ENCODE data around the gene NEK11.

The NEK11 gene, protein sequence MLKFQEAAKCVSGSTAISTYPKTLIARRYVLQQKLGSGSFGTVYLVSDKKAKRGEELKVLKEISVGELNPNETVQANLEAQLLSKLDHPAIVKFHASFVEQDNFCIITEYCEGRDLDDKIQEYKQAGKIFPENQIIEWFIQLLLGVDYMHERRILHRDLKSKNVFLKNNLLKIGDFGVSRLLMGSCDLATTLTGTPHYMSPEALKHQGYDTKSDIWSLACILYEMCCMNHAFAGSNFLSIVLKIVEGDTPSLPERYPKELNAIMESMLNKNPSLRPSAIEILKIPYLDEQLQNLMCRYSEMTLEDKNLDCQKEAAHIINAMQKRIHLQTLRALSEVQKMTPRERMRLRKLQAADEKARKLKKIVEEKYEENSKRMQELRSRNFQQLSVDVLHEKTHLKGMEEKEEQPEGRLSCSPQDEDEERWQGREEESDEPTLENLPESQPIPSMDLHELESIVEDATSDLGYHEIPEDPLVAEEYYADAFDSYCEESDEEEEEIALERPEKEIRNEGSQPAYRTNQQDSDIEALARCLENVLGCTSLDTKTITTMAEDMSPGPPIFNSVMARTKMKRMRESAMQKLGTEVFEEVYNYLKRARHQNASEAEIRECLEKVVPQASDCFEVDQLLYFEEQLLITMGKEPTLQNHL

DNA sequence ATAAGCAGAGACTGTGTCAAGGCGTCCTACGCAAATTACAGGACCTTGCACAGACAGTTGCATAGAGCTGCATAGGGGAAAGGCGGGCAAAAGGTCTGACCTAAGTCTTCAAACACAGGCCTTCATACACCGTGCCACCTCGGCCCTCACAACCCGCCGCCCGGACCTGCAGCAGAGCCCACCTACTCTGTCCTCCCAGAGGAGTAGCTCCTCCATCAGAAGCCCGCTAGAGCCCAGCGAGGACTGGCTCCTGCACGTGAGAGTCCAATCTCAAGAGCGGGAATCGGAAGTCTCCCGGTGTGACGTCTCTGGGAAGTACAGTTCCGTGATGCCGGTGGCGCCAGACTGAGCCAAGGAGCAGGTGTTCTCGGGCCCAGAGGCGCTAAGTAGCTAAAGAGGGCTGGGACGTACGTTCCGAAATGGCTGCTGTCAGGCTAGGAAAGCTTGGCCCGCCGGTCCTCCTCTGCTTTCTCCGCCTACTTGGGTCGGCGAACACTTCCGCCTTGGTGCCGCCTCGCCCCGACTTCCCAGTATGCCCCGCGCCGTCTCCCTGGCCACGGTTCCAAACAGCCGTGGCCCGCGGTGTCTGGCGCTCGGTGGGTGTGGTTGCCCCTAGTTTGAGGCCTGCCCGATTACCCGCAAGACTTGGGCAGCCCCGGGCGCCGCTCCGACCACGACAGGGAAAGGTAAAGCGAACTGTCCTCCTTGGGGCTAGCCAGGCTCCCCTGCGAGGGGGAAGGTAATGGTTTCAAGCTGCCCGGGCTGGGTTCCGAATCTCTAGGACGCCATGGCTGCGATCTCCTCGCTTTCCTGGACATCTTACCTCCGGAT lies at the start of gene NEK11, which contains the start of gene ASTE1:
Gene NEK11, plus strand, starts transcription at position 557 of the 831 bp plus-strand sequence. CDS start 2,832 bp downstream, outside the sequence.
Gene ASTE1, minus strand, starts transcription at position 505 of the 831 bp plus-strand sequence. CDS start 1,519 bp downstream, outside the sequence.
- FAIRE-seq: no peak

DNA sequence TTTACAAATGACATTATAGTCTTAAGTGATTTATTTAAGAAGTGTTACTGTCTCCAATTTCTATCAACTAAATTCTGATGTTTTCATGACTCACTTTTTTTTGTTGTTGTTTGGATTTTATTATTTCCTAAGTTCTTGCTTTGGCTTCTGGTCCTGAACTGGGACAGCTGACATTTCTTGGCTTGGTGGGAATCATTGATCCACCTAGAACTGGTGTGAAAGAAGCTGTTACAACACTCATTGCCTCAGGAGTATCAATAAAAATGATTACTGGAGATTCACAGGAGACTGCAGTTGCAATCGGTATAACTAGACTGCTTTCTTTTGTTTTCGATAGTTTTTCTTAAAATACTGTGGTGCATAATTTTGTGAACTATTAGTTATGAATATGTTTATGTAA lies 47.6 kb upstream of the NEK11 start:
- no peak for FAIRE-seq

DNA sequence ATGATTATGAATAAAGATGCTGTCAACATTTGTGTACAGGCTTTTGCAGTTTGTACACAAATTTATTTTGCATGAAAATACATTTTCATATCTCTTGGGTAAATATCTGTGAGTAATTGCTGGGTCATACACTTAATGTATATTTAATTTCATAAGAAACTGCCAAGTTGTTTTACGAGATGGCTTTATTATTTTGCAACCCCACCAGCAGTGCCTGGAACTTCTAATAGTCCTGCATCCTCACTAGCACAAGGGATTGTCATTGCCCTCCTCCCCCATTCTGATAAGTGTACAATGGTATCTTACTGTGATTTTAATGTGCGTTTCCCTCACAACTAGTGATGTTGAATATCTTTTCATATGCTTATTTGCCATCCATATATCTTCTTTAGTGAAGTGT lies 45.2 kb upstream of the NEK11 start:
- FAIRE-seq: no peak

DNA sequence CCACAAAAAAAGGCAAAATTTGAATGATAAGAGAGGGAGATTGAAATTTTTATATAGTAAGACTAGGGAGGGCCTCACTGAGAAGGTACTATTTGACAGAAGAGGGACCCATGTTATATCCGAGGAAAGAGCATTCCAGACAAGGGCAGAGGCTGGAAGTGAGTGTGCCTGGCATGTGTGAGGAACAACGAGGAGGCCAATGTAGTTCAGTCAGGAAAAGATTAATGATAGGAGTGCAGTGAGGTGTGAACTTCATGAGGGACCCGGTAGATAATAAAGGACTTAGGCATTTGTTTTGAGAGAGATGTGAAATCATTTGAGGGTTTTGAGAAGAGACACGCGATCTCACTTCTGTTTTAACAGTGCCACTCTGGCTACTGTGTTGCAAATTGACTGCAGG lies 36.4 kb upstream of the NEK11 start:
- FAIRE-seq: no peak

DNA sequence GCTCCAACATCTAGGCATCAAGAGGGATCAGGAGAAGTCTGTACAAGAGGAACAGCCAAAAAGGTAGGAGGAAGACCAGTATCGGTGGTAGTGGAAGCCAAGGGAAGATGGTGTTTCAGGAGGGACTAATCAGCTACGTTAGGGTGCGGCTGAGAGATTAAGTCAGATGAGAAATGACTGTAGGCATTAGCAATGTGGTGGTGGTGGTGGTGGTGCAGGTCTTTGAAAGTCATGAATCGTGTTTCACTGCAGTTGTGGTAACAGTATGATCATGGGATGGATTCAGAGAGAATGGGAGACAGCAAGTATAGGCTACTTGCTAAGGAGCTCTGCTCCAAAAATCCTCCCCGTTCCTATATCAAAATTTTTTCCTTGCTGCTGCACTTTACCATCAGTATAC lies 35.6 kb upstream of the NEK11 start:
- no peak for FAIRE-seq

DNA sequence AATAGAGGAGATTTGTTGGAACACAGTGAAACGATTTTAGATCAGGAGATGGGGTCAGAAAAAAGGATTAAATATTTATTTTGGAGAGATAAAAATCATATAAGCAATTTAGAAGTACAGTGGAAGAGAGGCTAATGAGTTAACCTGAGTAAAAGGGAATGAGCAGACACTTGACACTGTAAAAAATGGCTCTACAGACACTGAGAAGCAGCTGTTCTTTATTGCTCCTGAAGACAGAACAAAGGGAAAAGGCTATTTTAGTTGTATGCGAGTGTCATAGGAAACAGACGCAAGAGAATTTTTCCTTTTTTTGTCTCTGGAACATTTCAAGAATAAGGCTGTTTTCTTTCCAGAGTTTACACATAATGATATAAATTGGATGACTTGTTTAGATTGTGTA lies 34.3 kb upstream of the NEK11 start:
- FAIRE-seq: no peak

DNA sequence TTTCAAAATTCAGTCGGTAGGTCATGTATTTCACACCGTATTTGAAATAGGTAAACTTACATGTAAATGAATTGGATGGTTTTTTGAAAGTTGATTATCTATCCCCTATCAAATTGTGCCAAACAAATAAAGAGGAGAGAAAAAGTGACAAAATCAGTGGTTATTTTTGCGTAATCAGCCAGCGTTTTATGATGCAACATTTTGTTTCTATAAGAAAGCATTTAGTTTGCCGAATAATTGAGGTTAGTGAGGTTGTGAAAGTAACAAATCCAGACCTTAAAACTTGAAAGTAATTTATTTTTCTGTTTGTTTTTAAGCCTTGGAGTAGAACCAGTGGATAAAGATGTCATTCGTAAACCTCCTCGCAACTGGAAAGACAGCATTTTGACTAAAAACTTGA lies 29.4 kb upstream of the NEK11 start:
- FAIRE-seq: no peak

DNA sequence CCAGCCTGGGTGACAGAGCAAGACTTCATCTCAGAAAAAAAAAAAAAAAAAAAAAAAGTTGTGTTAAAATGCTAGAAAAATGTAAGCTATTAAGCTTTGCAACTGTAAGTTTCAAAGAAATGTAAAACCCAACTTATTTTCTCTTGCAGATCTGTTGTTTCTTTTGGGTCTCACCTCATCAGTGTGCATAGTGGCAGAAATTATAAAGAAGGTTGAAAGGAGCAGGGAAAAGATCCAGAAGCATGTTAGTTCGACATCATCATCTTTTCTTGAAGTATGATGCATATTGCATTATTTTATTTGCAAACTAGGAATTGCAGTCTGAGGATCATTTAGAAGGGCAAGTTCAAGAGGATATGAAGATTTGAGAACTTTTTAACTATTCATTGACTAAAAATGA lies 25.6 kb upstream of the NEK11 start:
- no peak for FAIRE-seq

DNA sequence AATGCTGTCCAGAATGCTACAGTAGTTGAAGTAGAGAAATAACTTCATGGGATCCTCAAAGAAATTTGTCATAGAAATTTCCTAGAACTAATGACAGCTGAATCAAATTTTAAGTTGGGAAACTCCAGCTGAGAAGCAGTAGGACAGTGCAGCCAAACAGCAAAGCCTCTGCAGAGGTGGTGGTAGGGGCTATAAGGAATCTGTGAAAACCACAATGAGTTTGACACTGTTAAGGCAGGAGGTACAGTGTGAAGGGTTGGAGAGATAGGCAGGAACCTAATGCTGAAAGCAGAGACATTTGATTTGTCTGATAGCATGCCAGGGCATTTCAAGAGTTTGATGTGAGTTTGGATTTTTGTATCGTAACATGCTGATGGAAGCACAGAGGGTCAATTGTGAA lies 22.1 kb upstream of the NEK11 start:
- no peak for FAIRE-seq

DNA sequence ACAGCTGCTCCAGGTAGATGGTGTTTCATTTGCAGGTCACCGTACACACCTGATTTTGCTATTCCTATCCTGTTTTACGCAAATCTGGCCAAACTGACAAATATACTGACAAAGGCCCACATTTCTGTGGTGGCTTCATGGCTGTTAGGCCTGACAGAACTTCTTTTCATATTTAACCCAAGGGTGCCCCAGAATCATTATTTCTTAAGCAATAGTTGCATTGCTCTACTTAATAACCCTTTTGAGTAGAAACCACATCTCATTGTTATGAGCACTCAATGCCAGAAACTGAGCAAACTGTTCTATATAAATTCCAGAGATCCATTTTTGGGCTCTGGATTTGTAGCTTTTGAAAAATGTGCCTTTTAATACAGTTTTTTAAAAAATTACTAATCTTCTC lies 19.4 kb upstream of the NEK11 start:
- no peak for FAIRE-seq

DNA sequence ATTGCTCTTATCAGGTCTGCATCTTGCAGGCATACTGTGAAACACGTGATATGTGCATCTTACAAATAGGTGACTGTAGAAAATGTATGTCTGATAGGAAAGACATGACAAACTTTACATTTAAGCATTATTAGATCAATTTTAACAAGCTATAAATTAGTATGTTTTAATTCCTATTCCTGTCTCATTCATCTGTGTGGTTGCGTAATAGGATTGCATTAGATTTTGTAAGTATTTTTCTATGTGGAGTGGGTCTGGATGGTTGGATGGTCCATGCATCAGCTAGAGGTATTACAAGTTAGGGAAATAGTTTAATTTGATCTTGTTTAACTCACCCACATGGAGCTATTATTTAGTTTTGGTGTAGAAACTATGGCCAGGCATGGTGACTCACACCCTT lies 18.9 kb upstream of the NEK11 start:
- no peak for FAIRE-seq

DNA sequence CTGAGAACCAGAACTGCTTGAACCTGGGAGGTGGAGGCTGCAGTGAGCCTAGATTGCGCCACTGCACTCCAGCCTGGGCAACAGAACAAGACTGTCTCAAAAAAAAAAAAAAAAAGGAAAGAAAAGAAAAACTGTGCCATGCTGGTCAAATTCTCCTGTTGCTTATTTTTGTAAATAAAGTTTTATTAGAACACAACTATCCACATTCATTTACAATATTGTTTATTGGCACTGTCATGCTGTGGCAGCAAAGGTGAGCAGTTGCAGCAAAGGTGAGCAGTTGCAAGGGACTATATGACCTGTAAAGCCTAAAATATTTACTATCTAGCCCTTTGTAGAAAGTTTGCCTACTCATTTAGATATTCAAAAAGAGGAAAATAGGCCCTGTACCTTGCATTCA lies 18.4 kb upstream of the NEK11 start:
- no peak for FAIRE-seq

DNA sequence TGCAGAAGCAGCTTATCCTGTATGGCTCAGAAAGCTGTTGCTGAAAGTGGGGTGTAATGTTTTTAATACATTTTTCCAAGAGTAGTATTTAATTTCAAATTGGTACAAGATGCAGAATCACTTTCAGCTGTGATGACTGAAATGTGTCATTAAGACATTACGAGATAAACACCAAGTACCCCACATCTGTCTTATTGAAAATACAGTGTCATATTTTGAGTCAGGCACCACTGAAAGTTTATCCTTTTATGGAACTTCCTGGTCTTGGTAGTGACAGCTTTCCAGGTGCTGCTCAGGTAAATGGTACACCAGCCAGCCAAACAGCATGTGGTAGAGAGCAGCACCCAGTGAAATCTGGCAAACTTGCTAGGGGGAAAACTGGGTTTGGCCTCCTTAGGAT lies 17.0 kb upstream of the NEK11 start:
- FAIRE-seq: no peak

DNA sequence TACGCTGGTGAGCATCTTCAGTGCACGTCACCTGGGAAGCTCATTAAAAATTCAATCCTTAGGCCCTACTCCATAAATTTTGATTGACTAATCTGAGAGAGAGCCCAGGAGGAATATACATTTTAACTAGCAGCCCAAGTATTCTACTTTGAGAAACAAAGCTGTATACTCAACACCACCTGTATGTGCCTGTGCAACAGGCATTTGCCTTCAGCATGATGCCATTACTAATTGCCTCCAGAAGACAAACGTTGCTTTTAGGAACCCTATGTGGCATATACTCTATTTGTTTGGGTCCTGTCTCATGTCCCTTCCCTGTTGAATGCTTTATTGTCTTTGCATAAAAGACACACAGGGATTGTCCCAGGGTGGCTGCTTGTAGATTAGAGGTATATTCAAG lies 7.7 kb upstream of the NEK11 start:
- FAIRE-seq: no peak

DNA sequence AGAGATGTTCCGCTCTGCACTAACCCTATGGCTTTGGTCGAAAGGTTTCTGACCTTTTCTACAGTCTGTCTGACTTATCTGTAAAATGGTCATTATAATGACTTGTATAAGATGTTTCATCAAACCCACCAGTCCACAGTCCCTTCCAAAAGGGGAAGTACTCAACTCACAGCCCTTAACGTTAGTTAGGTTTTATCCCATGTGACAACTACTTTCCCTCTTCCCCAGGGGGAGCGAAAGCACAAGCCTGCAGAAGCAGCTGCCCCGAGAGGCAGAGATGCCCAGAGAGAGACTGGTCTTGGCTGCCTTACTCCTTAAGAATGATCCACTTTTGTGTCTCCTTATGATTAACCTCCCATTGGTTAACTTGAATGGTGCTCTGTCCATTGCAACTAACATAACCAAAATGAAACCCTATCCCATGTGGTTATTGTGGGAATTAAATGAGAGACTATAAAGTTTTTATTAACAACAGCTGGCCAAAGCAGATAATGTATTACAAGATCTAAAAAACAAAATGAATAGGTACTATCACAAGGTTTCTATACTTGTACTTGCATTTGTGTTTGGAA lies 6.5 kb upstream of the NEK11 start:
- FAIRE-seq: no peak

DNA sequence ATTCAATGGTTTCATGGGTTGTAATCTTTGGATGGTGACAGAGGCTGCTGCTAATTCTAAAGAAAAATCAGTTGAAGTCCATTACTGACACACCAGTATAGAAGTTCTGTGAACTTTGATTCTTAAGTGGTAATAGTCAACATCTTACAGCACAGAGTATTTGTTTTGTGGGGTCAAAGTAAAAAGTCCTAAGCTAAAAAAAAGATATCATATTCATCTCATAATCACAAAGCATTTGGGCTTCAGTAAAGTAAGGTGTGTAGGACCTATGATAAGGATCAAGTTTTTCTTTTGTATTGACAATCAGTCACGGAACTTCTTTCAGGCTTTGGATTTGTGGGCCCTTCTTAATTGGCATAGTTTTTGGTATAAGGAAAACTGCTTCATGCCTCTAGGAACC lies 1.1 kb upstream of the NEK11 start:
- no peak for FAIRE-seq

DNA sequence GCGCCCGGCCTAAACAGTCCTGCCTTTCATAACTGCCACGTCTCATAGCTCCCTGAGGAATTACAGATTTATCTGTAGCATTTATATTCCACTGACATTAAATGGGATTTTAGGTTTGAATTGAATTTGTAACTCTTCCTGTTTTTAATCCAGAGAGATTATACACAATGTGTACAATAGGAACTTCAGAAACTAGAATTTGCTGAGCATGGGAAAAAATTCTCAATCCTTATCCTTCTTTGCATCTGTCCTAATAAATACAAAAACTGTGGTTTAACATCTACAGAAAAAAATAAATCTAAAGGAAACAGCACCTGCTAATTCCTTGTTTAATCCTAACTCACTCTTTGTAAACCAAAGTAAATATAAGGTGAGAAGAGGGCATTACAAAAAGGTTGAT lies 2.2 kb downstream of the NEK11 start:
- no peak for FAIRE-seq

DNA sequence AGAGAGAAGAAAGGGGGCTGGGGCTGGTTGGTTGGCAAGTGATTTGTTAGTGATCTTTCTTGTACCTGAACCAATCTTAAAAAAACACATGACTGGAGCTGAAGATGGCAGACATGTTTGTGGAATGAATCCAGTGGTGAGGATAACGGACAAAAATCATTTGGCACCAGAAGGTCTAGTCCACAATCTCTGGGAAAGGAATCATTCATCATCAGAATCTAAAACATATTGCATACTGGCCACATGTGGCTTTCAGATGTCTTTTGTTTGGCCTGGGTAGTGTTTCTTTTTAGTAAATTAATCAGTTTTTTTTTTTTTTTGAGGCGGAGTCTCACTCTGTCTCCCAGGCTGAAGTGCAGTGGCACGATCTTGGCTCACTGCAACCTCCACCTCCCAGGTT lies 5.0 kb downstream of the NEK11 start:
- FAIRE-seq: no peak

DNA sequence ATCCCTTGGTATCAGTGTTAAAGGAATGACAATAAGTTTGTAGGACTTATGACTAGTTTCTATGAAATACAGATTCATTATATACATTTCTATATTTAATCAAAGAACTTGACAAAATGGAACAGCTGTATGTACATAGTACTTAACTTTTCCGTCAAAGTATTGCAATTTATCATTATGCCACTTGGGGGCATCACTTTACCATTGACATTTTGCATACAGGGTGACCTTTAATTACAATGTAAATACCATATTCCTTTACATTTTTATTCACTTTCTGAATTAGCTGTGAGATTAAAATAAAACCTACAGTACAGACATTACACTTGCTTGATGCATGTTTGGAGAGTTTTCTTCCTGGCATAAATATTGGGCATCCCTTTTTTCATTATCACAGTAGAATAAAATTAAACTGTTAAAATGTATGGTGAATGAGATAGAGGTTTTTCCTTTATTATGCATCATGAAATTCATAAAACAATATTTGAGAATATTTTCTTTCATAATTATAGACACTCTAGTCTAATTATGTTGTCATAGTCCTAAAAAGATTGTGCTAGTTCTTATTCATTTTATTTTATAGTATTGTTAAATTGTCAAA lies 6.9 kb downstream of the NEK11 start:
- peak; percentile 88 for FAIRE-seq

DNA sequence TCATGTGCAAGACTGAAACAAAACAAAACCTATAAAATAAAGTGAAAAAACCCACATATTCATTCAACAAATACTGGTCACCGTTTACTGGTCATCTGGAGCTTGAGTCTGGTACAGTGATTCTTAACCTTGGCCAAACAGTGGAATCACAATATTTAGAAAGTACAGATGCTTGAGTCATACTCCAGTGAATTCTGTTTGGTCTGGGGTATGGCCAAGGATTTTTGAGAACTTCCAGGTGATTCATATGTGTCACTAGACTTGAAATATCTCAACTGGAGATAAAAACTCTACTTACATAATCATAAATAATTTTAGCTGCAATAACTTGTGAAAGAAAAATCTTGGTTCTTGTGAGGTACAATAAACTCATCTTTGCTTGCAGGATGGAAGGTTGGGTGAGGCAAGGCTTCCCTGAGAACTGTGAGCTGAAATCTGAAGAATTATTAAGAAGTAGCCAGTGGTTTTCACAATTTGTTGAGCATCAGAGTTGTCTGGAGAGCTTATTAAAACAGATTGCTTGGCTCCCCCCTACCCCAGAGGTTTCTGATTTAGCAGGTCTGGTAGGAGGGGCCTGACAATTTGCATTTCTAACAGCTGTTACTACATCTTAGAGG lies 9.6 kb downstream of the NEK11 start:
- FAIRE-seq: no peak

DNA sequence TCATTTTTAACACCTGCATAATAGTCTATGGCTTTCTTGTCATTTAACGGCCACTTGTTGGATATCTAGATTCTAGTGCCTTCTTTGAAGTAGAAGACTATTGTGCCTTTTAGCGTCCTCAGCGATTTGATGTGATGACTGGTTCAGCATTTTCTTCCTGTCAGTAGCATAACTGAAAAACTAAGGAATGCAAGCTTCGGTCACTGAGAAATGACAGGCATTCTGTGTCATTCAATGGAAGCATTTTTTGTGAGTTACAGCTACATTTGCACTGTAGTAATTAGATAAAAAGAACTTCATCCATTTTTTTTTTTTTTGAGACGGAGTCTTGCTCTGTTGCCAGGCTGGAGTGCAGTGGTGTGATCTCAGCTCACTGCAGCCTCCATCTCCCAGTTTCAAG lies 10.3 kb downstream of the NEK11 start:
- FAIRE-seq: no peak

DNA sequence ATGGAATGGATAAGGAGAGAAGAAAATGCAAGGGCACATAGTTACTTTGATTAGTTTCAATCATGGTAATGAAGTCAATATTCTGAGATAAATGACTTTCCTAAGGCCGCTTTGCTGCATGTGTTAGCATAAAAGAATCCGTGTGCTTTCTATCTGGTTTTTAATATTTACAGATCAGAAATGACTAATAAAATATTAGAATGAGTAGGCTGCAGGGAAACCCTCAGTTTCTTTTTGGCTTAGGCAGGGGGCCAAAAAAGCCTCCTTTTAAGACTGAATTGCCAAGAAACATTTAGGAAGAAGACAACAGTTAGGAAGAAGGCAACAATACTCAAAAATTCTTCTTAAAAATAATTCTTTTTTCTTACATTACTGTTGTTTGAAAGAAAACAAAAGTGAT lies 11.6 kb downstream of the NEK11 start:
- no peak for FAIRE-seq

Measured in TTC549 (cell line).